ENCODE measurements around the gene GOLGA6L22. TPM values are rescaled to one million over a fixed set of nuclear protein-coding genes. Genes with fewer than 3 reads are reported as not detected.
"Not testable (repeated sequence)": the region's sequence is repeated elsewhere in the genome, so short reads cannot be mapped to it uniquely, and the experiment has no call there.

The GOLGA6L22 gene
- total and polyA plus RNA-seq, 2 of the 4 experiments (the other 2 are of a cell fraction): not detected

DNA sequence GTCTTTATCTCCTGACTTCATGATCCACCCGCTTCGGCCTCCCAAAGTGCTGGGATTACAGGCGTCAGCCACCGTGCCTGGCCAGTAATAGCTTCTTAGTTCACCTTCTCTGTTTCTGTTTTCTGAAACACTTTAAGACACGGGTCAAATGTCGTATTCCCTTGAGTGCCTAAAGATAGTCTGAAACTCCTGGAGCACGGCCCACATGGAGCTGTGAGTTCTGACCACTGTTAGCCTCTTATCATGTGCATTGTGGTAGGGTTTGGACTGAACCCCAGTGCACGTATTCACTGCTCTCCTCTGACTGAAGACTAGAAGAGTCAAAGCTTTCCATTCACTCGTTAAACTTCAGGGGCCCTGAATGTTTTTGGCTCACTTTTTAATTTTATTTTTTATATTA is 48.3 kb downstream of the GOLGA6L22 start:
- H2BK120ac ChIP-seq (ENCODE audit: low read depth, low read length); H4K8ac ChIP-seq (ENCODE audit: low read depth in 2 of 2, low read length in 2 of 2); H3K27ac ChIP-seq (ENCODE audit: insufficient read depth, low read length); H3K4me1 ChIP-seq (ENCODE audit: control insufficient read depth, insufficient read depth, low read length); H3K9me3 ChIP-seq (ENCODE audit: control insufficient read depth, insufficient read depth, low read length); H4K91ac ChIP-seq (ENCODE audit: insufficient read depth, low read depth, low read length); H2BK20ac ChIP-seq (ENCODE audit: low read depth, low read length); H3K9ac ChIP-seq (ENCODE audit: low read depth, low read length); H2BK15ac ChIP-seq (ENCODE audit: low read depth, low read length); DNase-seq; H2AK5ac ChIP-seq (ENCODE audit: low read depth, low read length); H2BK5ac ChIP-seq (ENCODE audit: low read depth, low read length, poor library complexity, severe bottlenecking); ATAC-seq (ENCODE audit: low read depth); in situ Hi-C loops (cut with MboI; ENCODE audit: low sequenced_read_pairs); H3K14ac ChIP-seq (replicated peaks; ENCODE audit: low read depth, low read length); H3K23ac ChIP-seq (ENCODE audit: low read depth, low read length); H2AK9ac ChIP-seq (replicated peaks; ENCODE audit: low read depth, low read length, poor library complexity); POLR2A ChIA-PET (ENCODE audit: unreplicated experiment); H4K20me1 ChIP-seq (ENCODE audit: insufficient read depth, low read length); intact Hi-C loops (cut with micrococcal nuclease); H3K9me1 ChIP-seq (ENCODE audit: insufficient read depth, low read length); H3K18ac ChIP-seq (ENCODE audit: low read depth, low read length); H3K36me3 ChIP-seq (ENCODE audit: control insufficient read depth, insufficient read depth, low read length); H3K27me3 ChIP-seq (ENCODE audit: control insufficient read depth, insufficient read depth, low read length); H2AFZ ChIP-seq (replicated peaks; ENCODE audit: low read length, poor library complexity); BruUV-seq (replicated peaks); H3K4ac ChIP-seq (ENCODE audit: low read depth, low read length); H3K4me3 ChIP-seq (ENCODE audit: insufficient read depth, low read depth, low read length); H4K5ac ChIP-seq (ENCODE audit: low read depth, low read length); H3K79me1 ChIP-seq (ENCODE audit: low read depth in 1 of 2, low read length in 2 of 2); H3K4me2 ChIP-seq (ENCODE audit: low read depth, low read length); dilution Hi-C loops (cut with HindIII; ENCODE audit: low sequenced_read_pairs, unreplicated experiment); CTCF ChIA-PET; H3K56ac ChIP-seq (ENCODE audit: extremely low read depth, insufficient read depth, low read length): not testable (repeated sequence)
- WGBS, 2 experiments (ENCODE audit: extremely low coverage in 2 of 2, insufficient read length in 1 of 2): no CpG with 5 or more reads among the region's 9 CpGs

DNA sequence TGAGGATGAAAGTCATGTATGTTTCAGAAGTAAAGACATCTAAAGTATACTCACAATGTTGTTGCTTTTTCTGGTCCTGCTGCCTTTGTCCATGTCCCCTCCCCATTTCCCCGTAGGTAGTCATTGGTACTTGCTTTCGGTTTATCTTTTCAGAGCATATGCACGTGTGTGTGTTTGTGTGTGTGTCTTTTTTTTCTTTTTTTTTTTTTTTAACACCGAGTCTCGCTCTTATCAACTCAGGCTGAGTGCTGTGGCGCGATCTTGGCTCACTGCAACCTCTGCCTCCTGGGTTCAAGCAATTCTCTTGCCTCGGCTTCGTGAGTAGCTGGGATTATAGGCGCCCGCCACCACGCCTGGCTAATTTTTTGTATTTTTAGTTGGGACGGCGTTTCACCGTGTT is 57.4 kb downstream of the GOLGA6L22 start:
- H3K14ac ChIP-seq (replicated peaks; ENCODE audit: low read depth, low read length); H4K8ac ChIP-seq (ENCODE audit: low read depth in 2 of 2, low read length in 2 of 2): not testable (repeated sequence)

More for the DNA sequence above, 57.4 kb downstream of the GOLGA6L22 start:
- intact Hi-C loops (cut with micrococcal nuclease); H2AFZ ChIP-seq (replicated peaks; ENCODE audit: low read length, poor library complexity); H3K4ac ChIP-seq (ENCODE audit: low read depth, low read length); H2AK9ac ChIP-seq (replicated peaks; ENCODE audit: low read depth, low read length, poor library complexity); CTCF ChIA-PET; H3K4me2 ChIP-seq (ENCODE audit: low read depth, low read length); H2BK5ac ChIP-seq (ENCODE audit: low read depth, low read length, poor library complexity, severe bottlenecking); H2BK120ac ChIP-seq (ENCODE audit: low read depth, low read length); H3K27me3 ChIP-seq (ENCODE audit: control insufficient read depth, insufficient read depth, low read length); H4K20me1 ChIP-seq (ENCODE audit: insufficient read depth, low read length); H3K4me1 ChIP-seq (ENCODE audit: control insufficient read depth, insufficient read depth, low read length); H4K5ac ChIP-seq (ENCODE audit: low read depth, low read length); BruUV-seq (replicated peaks); H3K27ac ChIP-seq (ENCODE audit: insufficient read depth, low read length); in situ Hi-C loops (cut with MboI; ENCODE audit: low sequenced_read_pairs); H2BK15ac ChIP-seq (ENCODE audit: low read depth, low read length); H4K91ac ChIP-seq (ENCODE audit: insufficient read depth, low read depth, low read length); H3K56ac ChIP-seq (ENCODE audit: extremely low read depth, insufficient read depth, low read length); H3K9ac ChIP-seq (ENCODE audit: low read depth, low read length); dilution Hi-C loops (cut with HindIII; ENCODE audit: low sequenced_read_pairs, unreplicated experiment); H3K4me3 ChIP-seq (ENCODE audit: insufficient read depth, low read depth, low read length); H3K23ac ChIP-seq (ENCODE audit: low read depth, low read length); H2BK20ac ChIP-seq (ENCODE audit: low read depth, low read length); H3K9me3 ChIP-seq (ENCODE audit: control insufficient read depth, insufficient read depth, low read length); DNase-seq; H3K18ac ChIP-seq (ENCODE audit: low read depth, low read length); H3K36me3 ChIP-seq (ENCODE audit: control insufficient read depth, insufficient read depth, low read length); H3K79me1 ChIP-seq (ENCODE audit: low read depth in 1 of 2, low read length in 2 of 2); H3K9me1 ChIP-seq (ENCODE audit: insufficient read depth, low read length); ATAC-seq (ENCODE audit: low read depth); POLR2A ChIA-PET (ENCODE audit: unreplicated experiment); H2AK5ac ChIP-seq (ENCODE audit: low read depth, low read length): not testable (repeated sequence)
- WGBS, 2 experiments (ENCODE audit: extremely low coverage in 2 of 2, insufficient read length in 1 of 2): no CpG with 5 or more reads among the region's 15 CpGs

Measured in IMR-90 (cell line).